SJCRH30 (cell line): ENCODE data around the gene COPS8. TPM values are rescaled to one million over a fixed set of nuclear protein-coding genes. Genes with fewer than 3 reads are reported as not detected.
A peak's percentile ranks its signal among the peaks of the same experiment; 100 is the strongest.

ENCODE experiments used
- DNase-seq, 2 experiments: peaks; one replicate each; pipeline ENCODE4 v3.0.0-alpha.2; 2015 to 2020
- H3K27ac ChIP-seq: fragments of 250-450 bp; sonication (Bioruptor Pico); 2 replicates; pipeline ENCODE4 v1.5.1; 2020; ENCODE audit warnings: mild to moderate bottlenecking, moderate library complexity
- H3K27me3 ChIP-seq: fragments of 250-450 bp; sonication (Bioruptor Pico); 2 replicates; pipeline ENCODE4 v1.5.1; 2020; ENCODE audit warnings: mild to moderate bottlenecking, moderate library complexity
- H3K36me3 ChIP-seq: fragments of 250-450 bp; sonication (Bioruptor Pico); 2 replicates; pipeline ENCODE4 v1.5.1; 2020; ENCODE audit warnings: mild to moderate bottlenecking, moderate library complexity
- H3K4me1 ChIP-seq: fragments of 250-450 bp; sonication (Bioruptor Pico); 2 replicates; pipeline ENCODE4 v1.5.1; 2020; ENCODE audit warnings: mild to moderate bottlenecking, moderate library complexity
- H3K4me3 ChIP-seq: fragments of 250-450 bp; sonication (Bioruptor Pico); 2 replicates; pipeline ENCODE4 v1.5.1; 2020; ENCODE audit warnings: mild to moderate bottlenecking, moderate library complexity
- H3K9me3 ChIP-seq: fragments of 250-450 bp; sonication (Bioruptor Pico); replicated peaks from 2 replicates; pipeline ENCODE4 v1.5.1; 2020; ENCODE audit warnings: mild to moderate bottlenecking, moderate library complexity
- total RNA-seq: library from RNA; depleted of rRNA; stranded (reverse); fragments of >200 nt; shearing (Covaris generic); gene quantifications from 2 replicates; pipeline ENCODE4 v1.2.3, GENCODE V29; 2014

The COPS8 gene
- total RNA-seq, 1 experiment from 2014 or later = 179 TPM

DNA sequence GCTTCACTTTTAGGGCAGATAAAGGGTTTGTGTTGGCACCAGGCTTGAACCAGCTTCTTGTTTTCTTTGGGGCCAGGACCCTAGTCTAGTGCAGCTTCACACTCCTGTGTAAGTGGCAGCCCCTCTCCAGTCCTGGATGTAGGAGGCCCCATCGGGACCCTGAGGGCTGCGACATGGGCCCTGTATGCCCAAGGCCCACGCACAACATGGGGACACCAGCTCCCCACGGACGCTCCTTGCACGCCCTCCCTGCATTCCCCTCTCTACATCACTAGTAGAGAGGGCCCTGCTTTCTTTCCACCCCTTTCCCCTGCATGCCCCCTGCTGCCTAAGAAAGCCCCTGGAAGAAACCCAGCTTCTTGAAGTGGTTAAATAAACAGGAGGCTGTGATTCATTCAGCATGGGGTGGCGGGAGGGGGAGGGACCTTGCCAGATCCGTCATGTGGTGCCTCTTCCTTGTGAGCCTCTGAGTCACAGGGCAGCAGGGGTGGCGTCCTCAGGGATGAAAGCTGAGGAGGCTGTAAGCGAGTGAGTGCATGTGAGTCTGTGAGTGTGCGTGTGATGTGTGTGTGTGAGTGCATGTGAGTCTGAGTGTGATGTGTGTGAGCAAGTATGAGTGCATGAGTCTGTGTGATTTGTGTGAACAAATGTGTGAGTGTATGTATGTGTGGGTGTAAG lies 42.5 kb downstream of the COPS8 start:
- peak; percentile 72 to 81 for DNase-seq
- Histone ChIP-seq H3K27ac (no peak overlapping the region), H3K9me3 (0 out of 2 replicates have a peak, but pooled peaks cover 2% of the 10 kb centered on the region), H3K4me3 (no peak overlapping the region), H3K27me3 (no peaks in the 10 kb centered on the region), H3K36me3 (no peaks in the 10 kb centered on the region), H3K4me1 (peaks cover 10% of the 10 kb centered on the region; the same call in 1 of the 2 replicates)

DNA sequence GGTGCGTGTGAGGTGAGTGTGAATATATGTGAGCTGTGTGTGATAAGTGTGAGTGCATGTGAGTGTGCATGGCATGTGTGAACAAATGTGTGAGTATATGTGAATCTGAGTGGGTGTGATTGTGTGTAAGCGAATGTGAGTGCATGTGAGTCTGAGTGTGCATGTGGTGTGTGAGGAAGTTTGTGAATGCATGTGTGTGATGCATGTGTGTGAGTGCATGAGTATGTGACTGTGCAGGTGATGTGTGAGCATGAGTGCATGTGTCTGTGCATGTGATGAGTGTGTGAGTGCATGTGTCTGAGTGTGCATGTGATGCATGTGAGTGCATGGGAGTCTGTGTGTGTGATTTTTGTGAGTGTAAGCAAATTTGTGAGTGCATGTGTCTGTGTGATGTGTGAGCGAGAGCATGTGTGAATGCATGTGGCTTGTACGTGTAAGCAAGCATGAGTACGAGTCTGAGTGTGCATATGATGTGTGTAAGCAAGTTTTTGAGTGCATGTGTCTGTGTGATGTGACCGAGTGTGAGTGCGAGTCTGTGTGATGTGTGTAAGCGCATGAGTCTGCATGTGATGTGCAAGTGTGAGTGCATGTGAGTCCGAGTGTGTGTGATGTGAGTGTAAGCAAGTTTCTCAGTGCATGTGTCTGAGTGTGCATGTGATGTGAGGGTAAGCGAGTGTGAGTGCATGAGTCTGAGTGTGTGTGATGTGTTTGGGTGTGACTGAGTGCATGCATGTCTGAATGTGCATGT lies 43.3 kb downstream of the COPS8 start:
- no peak overlapping the region for H3K27ac ChIP-seq
- no peak for DNase-seq
- H3K9me3 ChIP-seq = 0 out of 2 replicates have a peak, but pooled peaks cover 2% of the 10 kb centered on the region

GRCh38 chr2:237129625-237130263 lies 44.1 kb downstream of the COPS8 start:
- H3K27ac ChIP-seq = no peak overlapping the region

More for the DNA sequence above, 43.3 kb downstream of the COPS8 start:
- Histone ChIP-seq H3K36me3 (no peaks in the 10 kb centered on the region), H3K27me3 (no peaks in the 10 kb centered on the region), H3K4me1 (peaks cover 10% of the 10 kb centered on the region; the same call in 1 of the 2 replicates), H3K4me3 (no peak overlapping the region)

DNA sequence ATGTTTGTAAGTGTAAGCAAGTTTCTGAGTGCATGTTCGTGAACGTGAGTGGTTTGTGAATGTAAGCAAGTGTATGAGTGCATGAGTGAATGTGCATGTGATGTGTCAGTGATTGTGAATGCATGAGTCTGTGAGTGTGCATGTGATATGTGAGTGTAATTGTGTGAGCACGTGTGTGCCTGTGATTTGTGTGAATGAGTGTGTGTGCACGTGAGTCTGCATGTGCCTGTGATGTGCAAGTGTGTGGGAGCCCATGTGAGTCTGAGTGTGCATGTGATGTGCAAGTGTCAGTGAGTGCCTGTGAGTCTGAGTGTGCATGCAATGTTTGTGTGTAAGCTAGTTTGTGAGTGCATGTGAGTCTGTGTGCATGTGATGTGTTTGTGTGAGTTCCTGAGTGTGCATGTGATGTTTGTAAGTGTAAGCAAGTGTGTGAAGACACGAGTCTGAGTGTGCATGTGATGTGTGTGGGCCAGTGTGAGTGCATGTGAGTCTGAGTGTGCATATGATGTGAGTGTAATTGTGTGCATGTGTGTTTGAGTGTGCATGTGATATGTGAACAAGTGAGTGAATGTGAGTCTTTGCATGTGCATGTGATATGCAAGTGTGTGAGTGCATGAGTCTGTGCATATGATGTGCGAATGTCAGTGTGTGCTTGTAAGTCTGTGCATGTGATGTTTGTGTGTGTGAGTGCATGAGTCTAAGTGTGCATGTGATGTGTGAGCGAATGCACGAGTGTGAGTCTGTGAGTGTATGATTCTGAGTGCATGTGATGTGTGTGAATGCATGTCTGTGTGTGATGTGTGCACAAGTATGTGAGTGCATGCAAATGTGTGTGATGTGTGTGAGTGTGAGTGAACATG lies 45.1 kb downstream of the COPS8 start:
- H3K4me1 ChIP-seq = peaks cover 10% of the 10 kb centered on the region; the same call in 1 of the 2 replicates
- DNase-seq = no peak
- H3K9me3 ChIP-seq = 0 out of 2 replicates have a peak, but pooled peaks cover 2% of the 10 kb centered on the region
- H3K4me3 ChIP-seq = no peak overlapping the region
- no peaks in the 10 kb centered on the region for H3K36me3 ChIP-seq
- H3K27me3 ChIP-seq = no peaks in the 10 kb centered on the region
- H3K27ac ChIP-seq = no peak overlapping the region

More at GRCh38 chr2:237129625-237130263, 44.1 kb downstream of the COPS8 start:
- Histone ChIP-seq H3K9me3 (0 out of 2 replicates have a peak, but pooled peaks cover 2% of the 10 kb centered on the region), H3K27me3 (no peaks in the 10 kb centered on the region), H3K4me1 (peaks cover 10% of the 10 kb centered on the region; the same call in 1 of the 2 replicates), H3K4me3 (no peak overlapping the region), H3K36me3 (no peaks in the 10 kb centered on the region)
- no peak for DNase-seq

DNA sequence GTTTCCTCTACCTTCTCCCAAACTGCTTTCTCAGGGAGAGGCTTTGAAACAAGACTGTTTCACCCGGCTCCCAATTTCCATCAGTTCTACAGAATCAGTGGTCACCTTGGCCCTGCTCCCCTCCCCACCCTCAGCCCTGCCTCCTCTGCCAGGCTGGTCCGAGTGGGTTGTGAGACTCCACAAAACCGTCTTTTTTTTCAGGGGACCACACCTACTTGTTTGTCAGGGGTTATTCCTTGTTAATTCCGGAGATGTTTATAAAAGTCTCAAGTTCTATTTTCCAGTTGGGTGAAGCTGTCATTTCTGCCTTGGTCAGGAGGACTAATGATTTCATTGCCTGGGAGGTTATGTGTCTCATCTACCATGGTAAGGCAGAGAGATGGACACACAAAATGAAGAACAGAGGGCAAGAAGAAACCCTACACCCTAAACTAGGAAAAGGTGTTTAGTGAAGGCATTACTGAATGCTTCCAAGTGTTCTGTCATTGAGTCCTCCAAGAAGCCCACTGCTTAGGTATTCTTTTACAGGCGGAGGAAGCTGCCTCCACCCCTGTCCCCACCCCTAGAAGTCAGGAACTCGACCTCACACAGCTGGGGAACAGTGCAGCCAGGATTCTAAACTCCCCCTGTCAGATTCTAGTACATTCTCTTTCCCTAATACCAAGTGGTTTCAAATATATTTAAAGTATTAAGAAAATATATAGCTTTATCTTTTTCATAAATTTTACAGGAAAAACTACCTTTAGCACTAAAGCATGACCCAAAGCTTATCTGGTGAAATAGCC lies 46.3 kb downstream of the COPS8 start:
- Histone ChIP-seq H3K36me3 (no peaks in the 10 kb centered on the region), H3K4me1 (peaks cover 10% of the 10 kb centered on the region; the same call in 1 of the 2 replicates), H3K27me3 (no peaks in the 10 kb centered on the region), H3K9me3 (0 out of 2 replicates have a peak, but pooled peaks cover 2% of the 10 kb centered on the region), H3K27ac (no peak overlapping the region), H3K4me3 (no peak overlapping the region)
- DNase-seq = no peak

DNA sequence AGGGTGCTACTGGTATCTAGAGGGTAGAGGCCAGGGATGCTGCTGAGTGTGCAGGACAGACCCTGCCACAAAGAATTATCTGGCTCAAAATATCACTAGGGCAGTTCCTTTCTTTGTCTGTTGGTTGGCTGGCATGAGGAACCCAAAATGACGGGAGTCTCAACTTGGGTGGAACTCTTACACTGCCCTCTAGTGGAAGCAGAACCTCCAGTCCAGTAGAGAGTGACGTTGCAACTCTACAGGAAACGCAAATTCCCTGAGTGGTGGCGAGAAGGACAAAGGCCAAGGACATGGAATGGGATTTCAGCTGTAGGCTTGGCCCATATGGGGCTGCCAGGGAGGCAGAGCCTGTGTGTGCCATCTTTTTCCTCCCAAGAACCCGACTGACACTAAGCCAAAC lies 47.1 kb downstream of the COPS8 start:
- peak; percentile 47 to 70 for DNase-seq
- no peaks in the 10 kb centered on the region for H3K36me3 ChIP-seq
- no peaks in the 10 kb centered on the region for H3K27me3 ChIP-seq
- peaks cover 15% of the 10 kb centered on the region for H3K4me1 ChIP-seq
- no peak overlapping the region for H3K4me3 ChIP-seq
- 0 out of 2 replicates have a peak, but pooled peaks cover 2% of the 10 kb centered on the region for H3K9me3 ChIP-seq
- no peak overlapping the region for H3K27ac ChIP-seq

GRCh38 chr2:237134321-237135230 lies 48.9 kb downstream of the COPS8 start:
- H3K4me1 ChIP-seq = peaks cover 17% of the 10 kb centered on the region
- H3K27ac ChIP-seq = no peak overlapping the region
- H3K27me3 ChIP-seq = no peaks in the 10 kb centered on the region
- no peaks in the 10 kb centered on the region for H3K9me3 ChIP-seq
- no peak for DNase-seq
- H3K4me3 ChIP-seq = no peak overlapping the region
- H3K36me3 ChIP-seq = no peaks in the 10 kb centered on the region

DNA sequence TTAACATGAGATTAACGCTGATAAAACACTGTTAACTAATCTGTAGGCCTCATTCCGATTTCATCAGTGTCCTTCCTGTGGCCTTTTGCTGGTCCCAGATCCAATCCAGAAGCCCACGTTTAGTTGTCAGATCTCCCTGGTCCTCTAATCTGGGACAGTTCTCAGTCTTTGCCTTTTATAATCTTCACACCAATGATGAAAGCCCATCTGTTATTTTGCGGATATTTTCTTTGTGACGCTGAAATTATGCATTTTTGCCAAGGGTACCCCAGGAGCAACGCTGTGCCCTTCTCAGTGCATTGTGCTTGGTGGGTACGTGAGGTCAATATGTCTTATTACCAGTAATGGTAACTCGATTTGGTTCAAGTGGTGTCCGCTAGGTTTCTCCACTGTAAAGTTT lies 51.1 kb downstream of the COPS8 start:
- Histone ChIP-seq H3K9me3 (no peaks in the 10 kb centered on the region), H3K36me3 (no peaks in the 10 kb centered on the region), H3K27me3 (no peaks in the 10 kb centered on the region), H3K4me1 (peaks cover 17% of the 10 kb centered on the region), H3K27ac (no peak overlapping the region), H3K4me3 (no peak overlapping the region)
- no peak for DNase-seq

DNA sequence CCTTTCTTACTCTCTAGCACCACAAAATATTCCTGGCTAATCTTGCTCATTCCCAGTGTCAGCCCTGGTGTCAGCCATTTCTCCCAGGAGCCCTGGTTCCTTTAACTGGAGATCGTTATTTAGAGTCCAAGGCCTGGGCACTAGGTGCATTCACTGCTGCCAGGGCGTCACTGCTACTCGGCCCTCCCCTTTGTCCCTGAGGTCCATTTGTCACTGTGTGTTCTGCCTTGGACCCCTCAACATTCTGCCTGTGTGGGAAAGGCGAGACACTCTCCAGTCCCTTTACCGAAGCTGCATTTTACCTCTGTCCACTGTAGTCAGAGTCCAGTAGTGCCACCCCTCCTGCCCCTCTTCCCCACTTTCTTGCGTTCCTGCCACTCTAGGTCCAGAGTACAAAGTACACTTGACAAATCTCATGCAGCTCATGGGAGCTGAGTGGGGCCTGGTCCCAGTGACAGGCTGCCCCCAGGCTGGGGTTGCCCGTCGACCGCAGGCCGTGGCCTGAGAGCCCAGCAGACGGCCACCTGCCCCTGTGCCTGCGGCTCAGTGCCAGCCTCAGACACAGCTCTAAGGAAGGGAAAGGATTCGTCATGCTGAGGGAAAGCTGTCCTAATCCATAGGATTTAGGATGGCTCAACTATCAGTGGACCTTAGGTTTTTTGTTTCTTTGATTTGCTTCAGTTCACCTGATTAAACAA lies 52.1 kb downstream of the COPS8 start:
- DNase-seq = peak; percentile 88 to 95
- Histone ChIP-seq H3K4me3 (no peak overlapping the region), H3K4me1 (peaks cover 17% of the 10 kb centered on the region), H3K36me3 (no peaks in the 10 kb centered on the region), H3K27ac (peak overlapping the region; percentile 58), H3K27me3 (no peaks in the 10 kb centered on the region), H3K9me3 (no peaks in the 10 kb centered on the region)

DNA sequence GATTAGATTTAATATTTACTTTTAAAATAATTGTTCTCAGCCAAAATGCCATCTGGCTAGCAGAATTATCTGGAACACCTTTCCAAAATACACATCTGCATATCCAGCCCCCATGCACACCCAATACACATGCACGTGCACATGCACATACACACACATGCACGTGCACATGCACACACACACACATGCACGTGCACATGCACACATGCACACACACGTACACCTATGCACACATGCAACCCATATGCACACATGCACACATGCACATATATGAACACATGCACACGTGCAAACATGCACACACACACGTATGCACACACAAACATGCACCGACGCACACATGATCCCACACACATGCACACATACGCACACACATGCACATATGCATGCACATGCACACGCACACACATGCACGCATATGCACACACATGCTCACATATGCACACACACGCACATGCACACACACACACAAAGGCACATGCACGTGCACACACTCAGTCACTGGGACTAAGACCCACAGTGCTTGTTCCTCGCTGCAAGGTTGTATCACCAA lies 53.5 kb downstream of the COPS8 start:
- H3K4me1 ChIP-seq = peaks cover 17% of the 10 kb centered on the region
- DNase-seq = no peak
- H3K4me3 ChIP-seq = no peak overlapping the region
- H3K36me3 ChIP-seq = no peaks in the 10 kb centered on the region
- no peaks in the 10 kb centered on the region for H3K27me3 ChIP-seq
- no peak overlapping the region; the same call in 1 of the 2 replicates for H3K27ac ChIP-seq
- no peaks in the 10 kb centered on the region for H3K9me3 ChIP-seq

DNA sequence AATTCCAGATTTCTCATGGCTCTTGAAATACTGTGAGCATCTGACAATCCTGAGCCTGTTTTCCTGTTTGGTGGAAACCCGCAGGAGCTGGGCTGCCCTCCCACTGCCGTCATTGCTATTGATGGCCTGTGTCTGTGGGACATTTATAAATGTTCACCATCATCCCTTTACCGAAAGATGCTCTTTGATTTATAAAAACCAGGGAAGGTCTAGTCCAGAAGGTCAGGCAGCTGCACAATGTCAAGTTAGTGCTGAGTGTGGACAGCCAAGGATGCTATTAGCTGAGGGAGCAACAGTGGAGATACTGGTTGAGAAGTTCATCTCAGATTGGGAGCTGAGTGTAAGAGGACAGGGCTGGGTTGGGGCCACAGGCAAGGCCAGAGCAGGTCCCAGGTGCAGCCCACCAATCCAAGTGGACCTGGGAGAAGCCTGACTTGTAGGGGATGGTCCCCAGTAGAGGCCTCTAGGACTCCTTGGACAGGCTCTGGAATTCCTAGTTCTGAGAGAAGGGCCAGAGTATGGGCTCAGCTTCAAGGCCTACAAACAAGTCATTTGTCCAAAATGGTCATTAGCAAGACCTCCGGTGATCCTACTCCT lies 55.1 kb downstream of the COPS8 start:
- no peaks in the 10 kb centered on the region for H3K9me3 ChIP-seq
- H3K4me1 ChIP-seq = peaks cover 17% of the 10 kb centered on the region
- no peaks in the 10 kb centered on the region for H3K27me3 ChIP-seq
- no peak overlapping the region for H3K27ac ChIP-seq
- DNase-seq = no peak
- H3K36me3 ChIP-seq = no peaks in the 10 kb centered on the region
- no peak overlapping the region for H3K4me3 ChIP-seq

DNA sequence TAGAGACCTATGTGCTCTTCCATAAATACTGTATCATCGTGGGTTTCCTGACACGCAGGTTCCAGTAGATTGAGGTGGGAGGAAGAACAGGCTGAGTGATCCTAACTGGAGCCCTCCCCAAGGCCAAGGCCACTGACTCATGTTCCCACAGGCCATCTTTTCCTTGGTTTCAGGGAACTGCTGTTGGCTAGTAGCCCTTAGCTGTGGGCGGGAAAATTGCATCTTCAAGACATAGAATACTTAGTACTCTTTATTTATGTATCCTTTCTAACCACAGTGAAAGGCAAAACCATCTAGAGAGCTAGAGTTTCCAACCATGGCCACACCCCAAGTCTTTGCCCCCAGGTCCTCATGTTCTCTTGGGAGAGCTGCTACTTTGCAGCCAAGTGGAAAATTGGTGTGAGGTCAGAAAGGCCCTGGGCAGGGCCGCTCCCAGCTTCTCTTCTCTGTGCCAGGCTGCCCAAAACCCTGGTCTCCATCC lies 55.9 kb downstream of the COPS8 start:
- DNase-seq = no peak

More for the DNA sequence above, 55.9 kb downstream of the COPS8 start:
- Histone ChIP-seq H3K36me3 (no peaks in the 10 kb centered on the region), H3K27ac (no peak overlapping the region), H3K9me3 (peaks cover 2% of the 10 kb centered on the region; the same call in 1 of the 2 replicates), H3K4me3 (no peak overlapping the region), H3K27me3 (no peaks in the 10 kb centered on the region), H3K4me1 (peaks cover 17% of the 10 kb centered on the region)
